Measurements from ENCODE around the gene GPR162.

DNA sequence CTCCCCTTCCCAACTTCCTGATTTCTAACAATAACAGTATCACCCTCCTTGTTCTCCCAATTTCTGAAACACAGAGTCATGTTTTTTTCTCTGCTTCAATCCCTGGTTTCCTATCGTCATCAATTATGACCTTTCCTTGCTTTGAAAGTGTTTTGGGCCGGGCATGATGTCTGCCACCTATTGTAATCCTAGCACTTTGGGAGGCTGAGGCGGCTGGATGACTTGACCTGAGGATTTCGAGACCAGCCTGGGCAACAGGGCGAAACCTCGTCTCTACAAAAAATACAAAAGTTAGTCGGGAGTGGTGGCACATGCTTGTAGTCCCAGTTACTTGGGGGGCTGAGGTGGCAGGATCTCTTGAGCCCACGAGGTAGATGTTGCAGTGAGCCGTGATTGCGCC, 12.6 kb upstream of the GPR162 start:
- TF ChIP-seq, protein P1, sequence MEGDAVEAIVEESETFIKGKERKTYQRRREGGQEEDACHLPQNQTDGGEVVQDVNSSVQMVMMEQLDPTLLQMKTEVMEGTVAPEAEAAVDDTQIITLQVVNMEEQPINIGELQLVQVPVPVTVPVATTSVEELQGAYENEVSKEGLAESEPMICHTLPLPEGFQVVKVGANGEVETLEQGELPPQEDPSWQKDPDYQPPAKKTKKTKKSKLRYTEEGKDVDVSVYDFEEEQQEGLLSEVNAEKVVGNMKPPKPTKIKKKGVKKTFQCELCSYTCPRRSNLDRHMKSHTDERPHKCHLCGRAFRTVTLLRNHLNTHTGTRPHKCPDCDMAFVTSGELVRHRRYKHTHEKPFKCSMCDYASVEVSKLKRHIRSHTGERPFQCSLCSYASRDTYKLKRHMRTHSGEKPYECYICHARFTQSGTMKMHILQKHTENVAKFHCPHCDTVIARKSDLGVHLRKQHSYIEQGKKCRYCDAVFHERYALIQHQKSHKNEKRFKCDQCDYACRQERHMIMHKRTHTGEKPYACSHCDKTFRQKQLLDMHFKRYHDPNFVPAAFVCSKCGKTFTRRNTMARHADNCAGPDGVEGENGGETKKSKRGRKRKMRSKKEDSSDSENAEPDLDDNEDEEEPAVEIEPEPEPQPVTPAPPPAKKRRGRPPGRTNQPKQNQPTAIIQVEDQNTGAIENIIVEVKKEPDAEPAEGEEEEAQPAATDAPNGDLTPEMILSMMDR (conservative IDR thresholded peaks at IDR 0.05), result no peak
- no peak for TF ChIP-seq EZH2 (IDR thresholded peaks at IDR 0.05; ENCODE audit: low read depth)

All from PC-9 (cell line).